ENCODE results near the gene ZBTB21. TPM values are rescaled to one million over a fixed set of nuclear protein-coding genes. Genes with fewer than 3 reads are reported as not detected.

The ZBTB21 gene
- polyA plus RNA-seq (2012; ENCODE audit: missing spikeins), result 9.0 TPM

GRCh38 chr21:42009831-42010506 lies at the start of gene ZBTB21:
Gene ZBTB21, minus strand, starts transcription at chr21:42010360. Its CDS starts 16,265 bp downstream, at chr21:41994095.
- peak; percentile 83 for DNase-seq (ENCODE audit: insufficient read length)
- FAIRE-seq, result peak; percentile 97
- TF ChIP-seq POLR2AphosphoS5 (IDR thresholded peaks at IDR 0.05; ENCODE audit: low read depth, low read length) (peak; percentile 73; the same call in 1 of the 2 replicates), TAF1 (IDR thresholded peaks at IDR 0.05; ENCODE audit: borderline replicate concordance, low read depth, low read length) (0 out of 2 replicates have a peak, but pooled peaks have one; percentile 36), POLR2A (IDR thresholded peaks at IDR 0.05; ENCODE audit: low read depth, low read length) (peak; percentile 80)

- TF ChIP-seq POLR2A (IDR thresholded peaks at IDR 0.05; ENCODE audit: low read depth, low read length) (no peak), POLR2AphosphoS5 (IDR thresholded peaks at IDR 0.05; ENCODE audit: low read depth, low read length) (no peak), TAF1 (IDR thresholded peaks at IDR 0.05; ENCODE audit: borderline replicate concordance, low read depth, low read length) (no peak)
- FAIRE-seq (no peak), DNase-seq (ENCODE audit: insufficient read length) (no peak)
Observed at GRCh38 chr21:42059721-42060120, 49.6 kb upstream of the ZBTB21 start.

- no peak for TF ChIP-seq TAF1 (IDR thresholded peaks at IDR 0.05; ENCODE audit: borderline replicate concordance, low read depth, low read length)
- no peak for TF ChIP-seq POLR2AphosphoS5 (IDR thresholded peaks at IDR 0.05; ENCODE audit: low read depth, low read length)
- no peak for TF ChIP-seq POLR2A (IDR thresholded peaks at IDR 0.05; ENCODE audit: low read depth, low read length)
- FAIRE-seq, result no peak
- DNase-seq (ENCODE audit: insufficient read length), result no peak
Observed at GRCh38 chr21:42059141-42059540, 49.0 kb upstream of the ZBTB21 start.

GRCh38 chr21:42058631-42059111 lies 48.5 kb upstream of the ZBTB21 start:
- TF ChIP-seq POLR2A (IDR thresholded peaks at IDR 0.05; ENCODE audit: low read depth, low read length), result no peak
- TF ChIP-seq POLR2AphosphoS5 (IDR thresholded peaks at IDR 0.05; ENCODE audit: low read depth, low read length), result no peak
- TF ChIP-seq TAF1 (IDR thresholded peaks at IDR 0.05; ENCODE audit: borderline replicate concordance, low read depth, low read length), result no peak
- no peak for FAIRE-seq
- DNase-seq (ENCODE audit: insufficient read length), result no peak

- TF ChIP-seq POLR2AphosphoS5 (IDR thresholded peaks at IDR 0.05; ENCODE audit: low read depth, low read length) (no peak), TAF1 (IDR thresholded peaks at IDR 0.05; ENCODE audit: borderline replicate concordance, low read depth, low read length) (no peak), POLR2A (IDR thresholded peaks at IDR 0.05; ENCODE audit: low read depth, low read length) (no peak)
- no peak for FAIRE-seq
- no peak for DNase-seq (ENCODE audit: insufficient read length)
Observed at GRCh38 chr21:42057851-42058437, 47.8 kb upstream of the ZBTB21 start.

DNA sequence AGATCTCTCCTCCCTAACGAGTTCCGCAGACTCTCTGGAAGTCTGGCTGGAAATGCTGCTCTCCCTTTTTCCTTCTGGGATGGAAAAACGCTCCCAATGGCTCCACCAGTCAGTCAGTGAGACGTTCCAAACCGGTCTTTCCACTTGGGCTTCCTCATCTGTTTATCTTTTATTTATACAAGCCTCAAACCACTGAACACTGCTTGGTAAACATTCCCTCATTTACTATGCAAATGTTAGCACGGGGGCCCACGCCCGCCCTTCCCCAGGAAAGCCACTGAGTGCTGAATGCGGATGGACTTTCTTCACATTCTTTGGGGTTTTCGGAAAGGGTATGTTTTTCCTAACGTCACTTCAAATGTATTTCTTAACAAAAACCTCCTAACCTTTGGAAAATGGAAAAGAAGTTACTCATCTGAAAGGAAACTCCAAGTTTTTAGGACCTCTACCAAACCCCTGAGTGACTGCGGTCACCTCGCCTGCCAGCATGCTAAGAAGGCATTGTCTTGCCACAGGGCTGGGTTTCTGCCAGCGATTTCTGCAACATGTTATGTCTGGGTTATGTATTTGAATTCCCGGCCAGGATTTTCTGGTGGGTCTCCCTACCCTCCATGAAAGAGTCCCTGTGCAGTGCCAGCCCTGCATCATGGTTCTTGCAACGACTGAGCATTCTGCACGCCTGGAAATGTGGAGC lies 47.0 kb upstream of the ZBTB21 start:
- TF ChIP-seq POLR2AphosphoS5 (IDR thresholded peaks at IDR 0.05; ENCODE audit: low read depth, low read length), result no peak
- TF ChIP-seq TAF1 (IDR thresholded peaks at IDR 0.05; ENCODE audit: borderline replicate concordance, low read depth, low read length), result no peak
- no peak for TF ChIP-seq POLR2A (IDR thresholded peaks at IDR 0.05; ENCODE audit: low read depth, low read length)
- no peak for FAIRE-seq
- no peak for DNase-seq (ENCODE audit: insufficient read length)

- no peak for DNase-seq (ENCODE audit: insufficient read length)
- TF ChIP-seq POLR2A (IDR thresholded peaks at IDR 0.05; ENCODE audit: low read depth, low read length) (no peak), TAF1 (IDR thresholded peaks at IDR 0.05; ENCODE audit: borderline replicate concordance, low read depth, low read length) (no peak), POLR2AphosphoS5 (IDR thresholded peaks at IDR 0.05; ENCODE audit: low read depth, low read length) (no peak)
- no peak for FAIRE-seq
Observed at GRCh38 chr21:42056468-42056867, 46.3 kb upstream of the ZBTB21 start.

GRCh38 chr21:42055425-42055824 lies 45.3 kb upstream of the ZBTB21 start:
- FAIRE-seq (no peak), DNase-seq (ENCODE audit: insufficient read length) (no peak)
- no peak for TF ChIP-seq POLR2A (IDR thresholded peaks at IDR 0.05; ENCODE audit: low read depth, low read length)
- no peak for TF ChIP-seq POLR2AphosphoS5 (IDR thresholded peaks at IDR 0.05; ENCODE audit: low read depth, low read length)
- no peak for TF ChIP-seq TAF1 (IDR thresholded peaks at IDR 0.05; ENCODE audit: borderline replicate concordance, low read depth, low read length)

DNA sequence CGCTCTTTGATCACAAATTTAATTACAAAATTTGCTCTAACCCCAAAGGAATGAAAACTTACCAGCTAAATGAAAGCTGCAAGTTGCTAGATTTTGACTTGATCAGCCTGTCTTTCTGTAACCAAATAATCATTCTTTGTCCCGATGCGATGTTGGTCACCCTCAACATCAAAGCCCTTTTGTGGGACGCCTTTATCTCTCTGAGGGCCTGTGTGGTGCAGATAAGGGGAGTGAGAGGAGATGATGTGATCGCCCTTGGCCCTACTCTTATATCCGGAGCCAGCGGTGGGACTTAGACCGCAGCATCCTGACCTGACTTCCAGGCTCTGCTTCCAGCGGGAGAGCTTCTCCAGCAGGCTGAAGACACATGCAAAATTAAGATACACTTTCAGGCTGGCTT lies 41.6 kb upstream of the ZBTB21 start:
- FAIRE-seq (no peak), DNase-seq (ENCODE audit: insufficient read length) (no peak)
- no peak for TF ChIP-seq POLR2AphosphoS5 (IDR thresholded peaks at IDR 0.05; ENCODE audit: low read depth, low read length)
- TF ChIP-seq POLR2A (IDR thresholded peaks at IDR 0.05; ENCODE audit: low read depth, low read length), result no peak
- no peak for TF ChIP-seq TAF1 (IDR thresholded peaks at IDR 0.05; ENCODE audit: borderline replicate concordance, low read depth, low read length)

DNA sequence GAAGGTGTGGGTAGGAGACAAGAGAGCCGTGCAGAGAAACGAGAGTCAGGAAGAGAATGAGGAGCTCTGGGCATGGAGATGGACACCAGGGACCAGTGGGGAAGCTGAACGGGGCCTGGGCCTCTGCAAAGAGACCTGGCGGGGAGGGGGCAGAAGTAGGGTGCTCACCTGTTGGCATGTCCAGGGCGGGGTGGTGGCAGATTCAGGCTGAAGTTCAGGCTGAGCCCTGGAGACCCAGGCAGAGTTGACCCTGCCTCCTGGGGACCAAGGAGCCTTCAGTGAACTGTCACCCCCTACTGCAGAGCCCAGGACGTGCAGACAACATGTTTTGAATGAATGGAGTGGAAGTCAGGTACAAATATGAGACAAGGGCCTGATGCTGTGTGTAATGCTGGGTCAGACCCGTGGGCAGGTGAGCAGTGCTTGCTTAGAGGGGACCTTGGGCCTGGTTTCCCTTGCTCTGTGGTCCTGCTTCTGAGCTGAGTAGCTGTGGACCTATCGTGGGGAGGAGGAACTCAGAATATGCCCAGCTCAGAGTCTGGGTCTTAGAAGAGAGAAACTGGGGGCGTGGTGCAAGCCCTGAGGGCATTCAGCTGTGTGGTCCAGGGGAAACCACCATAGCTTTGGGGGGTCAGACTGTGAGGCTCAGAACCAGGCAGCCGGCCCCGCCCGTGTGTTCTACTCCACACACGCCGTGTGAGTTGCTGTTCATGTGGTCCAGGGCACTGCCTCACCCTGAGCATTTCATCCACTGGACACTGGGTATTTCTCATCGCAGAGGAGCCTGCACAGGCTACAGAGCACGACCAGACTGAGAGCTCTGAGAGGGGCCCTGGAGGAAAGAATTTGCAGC lies 39.6 kb upstream of the ZBTB21 start:
- no peak for TF ChIP-seq POLR2AphosphoS5 (IDR thresholded peaks at IDR 0.05; ENCODE audit: low read depth, low read length)
- no peak for TF ChIP-seq TAF1 (IDR thresholded peaks at IDR 0.05; ENCODE audit: borderline replicate concordance, low read depth, low read length)
- TF ChIP-seq POLR2A (IDR thresholded peaks at IDR 0.05; ENCODE audit: low read depth, low read length), result no peak
- FAIRE-seq (no peak), DNase-seq (ENCODE audit: insufficient read length) (no peak)

Measured in GM12892 (cell line).